Activated naive CD4-positive, alpha-beta T cell treated with anti-CD3 and anti-CD28 coated beads, Interleukin-2, amount 50 U/mL, for 16 hours (primary cell): ENCODE data around the gene SUMF1.
"Not testable (repeated sequence)": the region's sequence is repeated elsewhere in the genome, so short reads cannot be mapped to it uniquely, and the experiment has no call there.

ENCODE experiments used
- DNase-seq: peaks from one replicate; pipeline ENCODE4 v3.0.0-alpha.2; 2020

The SUMF1 gene

DNA sequence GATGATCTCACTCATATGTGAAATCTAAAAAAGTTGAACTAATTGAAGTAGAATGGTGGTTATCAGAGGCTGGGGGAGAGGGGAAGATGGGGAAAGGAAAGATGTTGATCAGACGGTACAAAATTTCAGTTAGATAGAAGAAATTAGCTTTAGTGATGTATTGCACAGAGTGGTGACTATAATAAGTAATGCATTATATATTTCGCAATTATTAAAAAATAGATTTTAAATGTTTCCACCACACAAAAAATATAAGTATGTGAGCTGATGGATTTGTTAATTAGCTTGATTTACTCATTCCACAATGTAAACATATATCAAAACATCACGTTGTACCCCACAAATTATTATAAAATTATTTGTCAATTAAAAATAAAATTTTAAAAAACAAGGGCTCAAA, 8.1 kb downstream of the SUMF1 start:
- DNase-seq, result no peak

DNA sequence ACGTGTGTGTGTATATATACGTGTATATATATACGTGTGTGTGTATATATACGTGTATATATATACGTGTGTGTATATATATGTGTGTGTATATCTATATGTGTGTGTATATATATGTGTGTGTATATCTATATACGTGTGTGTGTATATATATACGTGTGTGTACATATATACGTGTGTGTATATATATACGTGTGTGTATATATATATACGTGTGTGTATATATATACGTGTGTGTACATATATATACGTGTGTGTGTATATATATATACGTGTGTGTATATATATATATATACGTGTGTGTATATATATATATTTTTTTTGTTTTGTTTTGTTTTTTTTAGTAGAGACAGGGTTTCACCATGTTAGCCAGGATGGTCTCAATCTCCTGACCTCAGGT, 10.3 kb downstream of the SUMF1 start:
- DNase-seq, result not testable (repeated sequence)

DNA sequence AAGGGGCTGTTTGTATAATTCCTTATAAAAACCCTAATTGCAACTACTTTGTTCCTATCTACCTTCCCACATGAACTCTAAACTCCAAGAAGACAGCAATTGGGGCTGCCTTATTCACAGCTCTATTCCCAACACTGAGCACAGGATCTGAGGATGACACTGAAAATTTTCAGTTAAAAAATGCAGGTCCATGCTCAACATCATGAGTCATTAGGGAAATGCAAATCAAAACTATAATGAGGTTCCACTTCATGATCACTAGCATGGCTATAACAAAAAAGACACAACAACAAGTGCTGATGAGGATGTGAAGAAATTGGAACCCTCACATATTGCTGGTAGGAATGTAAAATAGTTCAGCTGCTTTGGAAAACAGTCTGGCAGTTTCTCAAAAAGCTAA, 12.9 kb downstream of the SUMF1 start:
- no peak for DNase-seq

DNA sequence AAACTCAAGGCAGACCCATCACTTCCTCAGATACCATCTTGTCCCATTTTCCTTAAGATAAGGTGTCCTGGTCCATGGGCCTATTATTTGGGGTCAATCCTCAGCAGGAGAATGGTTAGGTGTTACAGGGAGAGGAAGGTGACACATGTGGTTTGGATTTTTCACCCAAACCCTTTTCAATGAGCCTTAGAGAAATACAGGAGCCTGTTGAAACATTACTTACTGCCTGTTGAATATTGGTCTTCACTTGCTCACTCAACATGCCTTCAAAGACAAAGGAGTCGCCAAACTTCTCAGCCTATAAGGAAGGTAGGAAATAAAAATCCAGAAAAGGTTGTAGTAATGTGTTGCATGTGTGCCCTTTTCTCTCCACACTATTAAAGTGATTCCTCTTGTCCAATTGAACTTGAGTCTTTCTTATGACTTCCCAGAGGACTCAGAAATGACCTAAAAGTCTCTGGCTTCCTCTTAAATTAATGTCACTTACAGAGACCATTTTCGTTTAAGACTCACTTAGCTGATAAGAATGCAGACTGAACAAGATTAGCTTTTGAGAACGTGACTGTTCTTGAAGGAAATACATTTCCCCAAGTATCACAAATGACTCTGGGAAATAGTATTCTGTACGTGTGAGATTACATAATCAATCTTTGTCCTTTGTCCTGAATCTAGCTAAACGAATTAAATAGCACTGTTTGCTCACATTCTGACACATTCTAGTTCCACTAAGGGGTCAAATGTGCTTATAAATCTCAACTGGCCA, 17.8 kb downstream of the SUMF1 start:
- DNase-seq, result no peak

DNA sequence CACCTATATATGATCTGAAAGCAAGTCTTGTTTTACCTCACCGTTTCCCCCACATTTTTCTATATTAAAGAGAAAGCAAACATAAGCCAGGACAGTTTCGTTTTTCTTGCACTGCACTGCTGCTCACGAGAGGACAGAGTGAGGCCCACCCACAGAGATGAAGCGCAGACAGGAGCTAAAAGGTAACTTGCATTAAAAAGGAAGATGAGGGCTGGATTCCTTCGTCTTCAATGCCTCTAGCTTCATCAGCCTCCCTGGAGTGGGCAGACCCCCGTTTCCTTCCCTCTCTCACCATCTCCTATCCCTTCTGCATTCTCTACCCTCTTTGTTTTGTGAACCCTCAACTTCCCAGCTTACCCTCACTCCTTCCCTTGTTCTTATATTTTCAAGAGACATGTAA, 18.9 kb downstream of the SUMF1 start:
- DNase-seq, result no peak

DNA sequence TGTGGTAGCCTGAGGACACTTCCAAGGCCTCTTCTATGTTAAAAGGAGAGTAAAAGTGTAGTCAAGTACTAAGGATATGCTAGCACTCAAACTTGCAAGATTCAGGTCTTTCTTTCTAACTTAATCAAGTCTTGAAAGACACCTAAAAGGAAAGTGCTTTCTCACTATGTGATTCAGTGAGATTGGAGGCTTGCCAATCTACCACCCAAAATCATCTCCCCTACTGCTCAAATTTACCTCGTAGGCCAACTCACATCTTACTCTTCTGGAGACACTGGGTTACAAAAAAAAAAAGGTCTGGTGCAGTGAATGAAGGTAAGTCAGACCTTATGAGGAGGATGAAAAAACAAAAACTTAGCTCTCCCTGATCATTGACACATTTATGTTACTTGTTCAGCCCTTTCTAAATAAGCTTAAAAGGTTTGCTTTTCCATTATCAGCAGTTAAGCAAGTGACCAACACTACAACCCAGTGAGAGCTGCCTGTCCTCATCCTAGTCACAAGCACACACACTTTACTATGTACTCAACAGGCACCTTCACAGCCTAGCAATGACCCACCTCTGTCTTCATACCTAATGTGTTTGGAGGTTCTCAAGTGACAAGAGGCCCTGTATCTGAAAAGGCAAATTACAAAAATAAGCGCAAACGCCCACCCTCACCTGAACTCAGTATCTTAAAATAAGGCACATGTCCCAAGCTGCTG, 19.6 kb downstream of the SUMF1 start:
- no peak for DNase-seq

DNA sequence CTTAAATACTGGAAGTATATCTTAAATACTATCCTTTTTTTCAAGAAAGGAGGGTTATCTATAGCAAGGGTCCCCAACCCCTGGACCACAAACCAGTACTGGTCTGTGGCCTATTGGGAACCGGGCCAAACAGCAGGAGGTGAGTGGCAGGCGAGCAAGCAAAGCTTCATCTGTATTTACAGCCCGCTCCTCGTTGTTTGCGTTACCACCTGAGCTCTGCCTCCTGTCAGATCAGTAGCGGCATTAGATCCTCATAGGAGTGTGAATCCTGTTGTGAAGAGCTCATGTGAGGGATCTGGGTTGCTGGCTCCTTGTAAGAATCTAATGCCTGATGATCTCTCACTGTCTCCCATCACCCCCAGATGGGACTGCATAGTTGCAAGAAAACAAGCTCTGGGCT, 26.1 kb downstream of the SUMF1 start:
- DNase-seq, result no peak

DNA sequence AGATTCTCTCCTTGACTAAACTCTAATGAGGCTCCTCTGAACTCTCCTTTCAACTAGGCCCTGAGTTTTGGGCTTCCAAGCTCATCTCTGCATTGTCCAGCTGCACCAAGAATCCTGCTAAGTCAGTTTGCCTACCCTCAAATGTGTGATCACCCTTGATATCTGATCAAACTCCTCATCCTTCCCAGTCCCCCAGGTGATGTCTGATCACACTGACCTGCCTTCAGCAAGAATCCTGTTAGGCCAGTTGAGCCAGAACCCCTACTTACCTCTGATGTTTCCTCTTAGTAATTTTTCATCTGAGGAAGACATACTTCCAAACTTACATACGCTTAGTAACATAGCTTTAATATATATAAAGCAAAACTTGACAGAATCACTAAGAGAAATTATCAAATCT, 28.8 kb downstream of the SUMF1 start:
- DNase-seq, result no peak

DNA sequence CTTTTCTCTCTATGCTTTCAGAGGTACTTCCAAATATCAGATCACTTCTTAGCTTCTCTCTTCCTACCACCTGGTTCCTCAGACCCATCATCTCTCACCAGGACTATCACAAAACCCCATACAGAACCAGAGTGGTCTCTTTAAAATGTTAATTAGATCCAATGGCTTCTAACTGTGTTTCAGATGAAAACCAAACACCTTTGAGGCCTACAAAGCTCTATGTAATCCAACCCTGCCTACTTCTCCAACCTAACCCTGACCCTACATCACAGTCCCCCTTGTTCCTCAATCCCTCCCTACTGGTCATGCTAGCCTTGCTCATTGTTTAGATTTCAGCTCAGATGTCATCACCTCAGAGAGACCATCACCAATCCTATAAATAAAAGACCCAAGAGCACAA, 34.8 kb downstream of the SUMF1 start:
- no peak for DNase-seq

DNA sequence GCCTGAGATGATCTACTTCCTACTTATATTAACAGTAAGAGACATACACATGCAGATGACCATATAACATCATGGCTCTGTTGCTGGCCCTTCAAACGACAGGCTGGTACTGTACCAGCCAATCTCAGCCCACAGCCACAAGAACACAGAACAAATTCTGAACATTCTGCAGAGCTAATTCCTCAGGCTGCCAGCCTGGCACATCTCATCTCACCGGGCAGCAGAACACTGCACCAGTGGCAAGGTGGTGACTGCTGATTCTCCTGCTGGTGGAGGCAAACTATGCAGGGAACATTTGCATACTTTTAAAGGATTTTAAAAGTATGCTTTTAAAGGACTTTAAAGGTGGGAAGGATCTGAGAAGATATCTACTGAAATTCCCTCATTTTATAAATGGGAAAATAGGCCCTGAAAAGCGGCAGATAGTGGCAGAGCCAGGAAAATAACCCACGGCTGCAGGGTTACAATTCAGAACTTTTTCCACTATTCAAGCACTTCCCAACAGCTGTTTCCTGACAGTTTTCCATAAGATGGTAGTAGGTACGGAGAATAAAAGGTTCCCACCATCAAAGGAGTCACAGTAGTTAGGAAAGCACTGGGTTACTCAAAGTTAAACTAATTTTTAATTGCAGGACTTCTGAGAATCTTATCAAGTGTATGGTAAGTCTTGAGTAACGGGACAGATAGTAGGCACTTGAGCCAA, 37.3 kb downstream of the SUMF1 start:
- no peak for DNase-seq

DNA sequence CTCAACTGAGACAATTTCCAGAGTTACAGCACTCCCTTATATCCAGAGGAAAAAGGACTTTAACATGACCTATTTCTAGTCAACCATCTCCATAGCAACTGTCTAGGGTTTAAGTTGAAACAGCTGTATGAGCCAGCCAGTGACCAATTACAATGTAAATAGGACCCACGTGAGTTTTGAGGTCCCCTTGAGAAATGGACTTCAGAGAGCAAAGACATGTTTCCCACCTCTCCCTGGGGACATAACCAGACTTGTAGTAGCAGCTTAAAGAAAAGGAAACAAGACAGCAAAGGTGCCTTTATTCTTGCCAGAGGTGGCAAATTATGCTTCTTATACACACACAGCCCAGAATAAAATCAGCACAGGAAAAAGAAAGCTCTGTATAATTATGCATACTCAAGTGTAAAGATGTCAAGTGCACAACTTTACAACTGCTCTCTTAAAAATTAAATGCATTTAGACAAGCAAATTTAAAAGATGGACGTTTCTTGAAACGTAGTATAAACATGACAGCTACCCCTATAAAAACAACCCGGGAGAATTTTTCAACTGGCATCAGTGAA, 40.2 kb downstream of the SUMF1 start:
- no peak for DNase-seq

DNA sequence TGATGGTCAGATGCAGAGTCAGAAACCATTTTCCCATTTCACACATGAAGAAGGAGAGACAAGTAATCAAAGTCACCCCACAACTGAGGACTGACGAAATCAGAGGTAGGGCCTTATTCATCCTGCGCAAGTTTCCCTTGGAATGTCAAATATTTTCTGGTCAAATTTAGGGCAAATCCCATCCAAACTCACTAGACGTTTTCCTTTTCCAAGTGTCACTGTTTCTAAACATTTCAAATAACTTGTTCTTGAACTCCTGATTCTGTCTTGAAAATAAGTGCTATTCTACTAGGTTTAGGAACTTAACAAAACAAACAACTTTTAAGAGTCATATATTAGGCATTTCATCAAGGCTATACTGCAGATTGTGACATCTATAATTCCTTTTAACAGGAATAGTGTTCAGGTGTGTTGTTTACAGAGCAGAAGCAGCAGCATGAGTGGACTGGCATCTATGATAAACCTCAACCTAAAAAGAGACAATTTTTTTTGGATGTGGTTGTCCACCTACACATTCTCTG, 40.7 kb downstream of the SUMF1 start:
- DNase-seq, result no peak

DNA sequence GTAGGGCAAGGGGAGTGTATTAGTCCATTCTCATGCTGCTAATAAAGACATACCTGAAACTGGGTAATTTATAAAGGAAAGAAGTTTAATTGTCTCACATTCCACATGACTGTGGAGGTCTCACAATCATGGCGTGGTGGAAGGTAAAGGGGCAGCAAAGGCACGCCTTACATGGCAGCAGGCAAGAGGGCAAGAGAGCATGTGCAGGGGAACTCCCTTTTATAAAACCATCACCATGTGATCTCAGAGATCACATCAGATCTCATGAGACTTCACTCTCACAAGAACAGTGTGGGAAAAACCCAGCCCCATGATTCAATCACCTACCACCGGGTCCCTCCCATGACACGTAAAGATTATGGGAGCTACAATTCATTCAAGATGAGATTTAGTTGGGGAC, 41.4 kb downstream of the SUMF1 start:
- DNase-seq, result peak; percentile 20

DNA sequence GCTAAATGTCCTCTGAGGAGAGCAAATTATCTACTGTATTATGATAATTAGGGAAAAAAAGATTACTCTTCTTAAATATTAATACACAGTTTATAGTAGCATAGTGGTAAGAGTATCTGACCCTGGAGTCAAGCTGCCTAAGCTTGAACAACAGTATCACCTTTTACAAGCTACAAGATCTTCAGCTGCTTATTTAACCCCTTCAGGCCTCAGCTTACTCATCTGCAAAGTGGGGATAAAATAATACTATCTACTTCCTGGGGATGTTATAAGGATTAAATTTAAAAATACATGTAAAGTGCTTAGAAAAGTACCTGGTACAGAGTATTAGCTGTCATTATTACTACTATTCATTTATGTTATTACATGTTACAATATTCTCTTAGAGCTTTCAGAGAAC, 42.0 kb downstream of the SUMF1 start:
- no peak for DNase-seq

DNA sequence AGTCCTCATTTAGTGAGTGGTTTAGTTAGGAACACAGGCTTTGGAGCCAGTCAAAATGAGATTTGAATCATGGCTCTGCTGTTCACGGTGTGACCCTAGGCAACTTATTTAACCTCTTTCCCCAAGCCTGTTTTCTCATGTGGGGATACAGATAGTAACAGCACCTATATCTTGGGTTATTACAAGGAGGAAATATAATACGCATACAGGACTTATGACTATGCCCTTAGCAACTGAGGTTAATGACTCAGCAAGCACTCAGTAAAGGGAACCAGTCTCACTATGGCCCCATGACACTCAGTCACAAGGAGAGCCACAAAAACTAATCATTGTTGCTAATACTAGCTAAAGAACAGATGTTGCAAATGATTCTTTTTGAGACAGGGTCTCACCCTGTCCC, 45.9 kb downstream of the SUMF1 start:
- DNase-seq, result no peak

DNA sequence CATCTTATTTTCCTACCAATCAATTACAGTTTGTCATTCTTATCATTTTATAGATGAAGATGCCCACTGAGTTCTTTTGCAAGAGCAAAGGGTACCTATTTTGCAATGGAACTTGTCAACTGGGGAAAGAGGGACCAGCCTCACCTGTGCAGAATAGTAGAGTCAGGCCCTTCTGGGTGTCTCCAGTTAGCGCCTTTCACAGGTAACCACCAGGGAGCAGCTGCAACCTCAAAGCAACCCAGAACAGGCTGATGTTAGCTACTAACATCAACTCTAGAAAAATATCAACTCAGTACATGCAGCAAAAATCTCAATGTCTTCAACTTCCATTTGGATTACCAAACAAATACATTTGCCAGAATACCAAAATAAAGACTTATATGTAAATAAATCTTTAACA, 47.1 kb downstream of the SUMF1 start:
- no peak for DNase-seq

DNA sequence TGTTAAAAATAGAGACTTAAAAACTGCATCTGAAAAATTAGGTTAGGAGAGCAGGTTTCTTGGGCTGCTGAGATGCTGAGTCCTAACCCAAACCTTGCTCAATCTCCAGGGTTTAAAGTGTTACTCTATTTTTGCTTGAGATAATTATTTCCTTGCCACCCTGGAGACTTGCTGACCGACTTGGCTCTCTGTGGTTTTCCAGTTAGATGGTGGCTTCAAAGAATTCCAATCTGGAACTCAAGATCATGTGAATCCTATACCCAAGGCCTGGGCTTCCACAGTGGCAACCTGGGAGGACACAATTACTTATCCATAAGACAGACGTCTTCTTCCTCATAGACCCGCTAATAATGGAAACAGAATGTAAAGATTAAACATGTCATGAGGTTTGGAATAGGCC, 47.7 kb downstream of the SUMF1 start:
- DNase-seq, result no peak

DNA sequence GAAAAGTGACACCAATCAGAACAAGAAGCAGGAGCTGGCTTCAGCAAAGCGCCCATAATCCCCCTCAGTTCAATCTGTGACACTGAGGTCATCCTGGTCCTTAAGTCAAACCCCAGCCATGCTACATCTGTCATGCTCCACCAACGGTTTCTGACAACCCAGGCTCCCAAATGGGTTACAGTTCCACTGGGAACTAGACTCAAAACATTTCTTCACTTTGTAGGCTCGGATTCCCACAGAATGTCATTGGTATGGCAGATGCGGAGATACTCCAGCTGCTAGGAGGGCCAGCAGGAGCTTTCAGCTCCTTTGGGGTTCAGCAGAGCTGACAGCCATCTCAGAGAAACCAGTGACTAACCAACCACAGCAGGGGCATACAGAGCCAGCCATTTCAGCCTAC, 48.9 kb downstream of the SUMF1 start:
- DNase-seq, result no peak

DNA sequence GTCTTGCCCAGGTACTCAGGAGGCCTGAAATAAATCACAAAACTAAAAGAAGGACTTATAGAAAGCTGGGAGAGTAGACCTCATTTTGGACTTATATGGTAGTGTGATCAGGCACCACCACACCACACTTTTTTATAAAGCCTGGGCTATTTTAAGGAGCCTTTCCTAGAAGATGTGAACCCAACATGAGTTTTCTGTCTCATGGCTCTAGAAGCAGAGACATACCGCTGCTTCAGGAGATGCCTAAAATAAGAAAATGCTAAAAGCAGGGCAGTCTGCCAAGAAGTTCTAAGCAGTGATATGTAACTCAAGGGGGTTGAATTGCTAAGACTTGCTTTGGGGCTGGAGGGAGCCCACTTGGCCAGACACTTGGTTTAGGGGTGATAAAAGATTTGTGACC, 49.6 kb downstream of the SUMF1 start:
- DNase-seq, result no peak

DNA sequence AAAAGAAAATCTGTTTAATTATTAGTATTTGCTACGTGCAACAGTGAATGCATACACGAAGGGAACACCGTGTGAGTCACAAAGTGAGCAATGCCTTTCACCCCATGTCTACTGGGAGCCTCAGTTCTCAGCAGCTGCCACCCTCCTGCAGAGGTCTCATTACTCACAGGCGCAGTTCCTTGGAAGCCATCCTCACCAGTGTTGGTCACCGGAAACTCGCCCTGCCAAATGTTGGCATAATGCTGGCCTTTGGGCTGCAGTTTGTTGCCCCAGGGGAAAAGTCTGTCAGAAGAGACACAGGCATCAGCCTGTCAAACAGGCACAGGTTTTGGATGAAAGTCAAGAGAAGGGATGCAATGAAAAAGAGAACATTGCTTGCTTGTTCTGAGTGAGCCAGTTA, 50.1 kb downstream of the SUMF1 start:
- no peak for DNase-seq

DNA sequence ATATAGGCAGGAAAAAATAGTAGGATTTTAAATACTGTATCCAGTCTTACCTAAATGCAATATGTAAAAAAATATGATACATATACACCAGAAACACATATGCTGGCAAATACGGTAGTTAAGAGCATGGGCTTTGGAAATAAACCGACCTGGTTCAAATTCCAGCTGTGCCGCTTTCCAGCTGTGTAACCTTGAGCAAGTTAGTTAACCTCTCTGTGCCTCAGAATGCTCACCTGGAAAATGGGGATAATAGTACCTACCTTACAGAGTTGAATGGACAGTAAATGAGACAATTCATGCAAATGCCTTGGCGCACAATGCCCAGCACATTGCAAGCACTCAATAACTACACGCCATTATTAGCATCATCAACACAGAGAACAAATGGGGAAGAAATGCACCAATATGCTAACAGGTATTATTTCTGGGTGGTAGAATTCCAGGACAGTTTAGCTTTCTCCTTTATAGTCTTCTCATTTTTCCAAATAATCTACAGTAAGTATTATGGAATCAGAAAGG, 50.6 kb downstream of the SUMF1 start:
- no peak for DNase-seq

DNA sequence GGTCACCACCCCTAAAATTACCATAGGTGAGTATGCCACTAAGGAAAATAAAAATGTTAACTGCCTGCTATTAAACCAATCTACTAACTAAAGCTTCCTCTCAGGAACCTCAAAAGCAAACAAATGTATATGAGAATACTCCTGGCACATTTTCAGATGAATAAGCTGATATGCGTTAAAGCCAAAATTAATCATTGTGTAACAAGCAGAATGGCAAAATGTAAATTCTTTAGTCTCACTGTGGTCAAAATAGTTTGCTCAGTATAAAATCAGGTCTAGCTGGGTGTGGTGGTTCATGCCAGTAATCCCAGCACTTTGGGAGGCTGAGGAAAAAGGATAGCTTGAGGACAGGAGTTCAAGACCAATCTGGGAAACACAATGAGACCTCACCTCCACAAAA, 53.6 kb downstream of the SUMF1 start:
- no peak for DNase-seq

DNA sequence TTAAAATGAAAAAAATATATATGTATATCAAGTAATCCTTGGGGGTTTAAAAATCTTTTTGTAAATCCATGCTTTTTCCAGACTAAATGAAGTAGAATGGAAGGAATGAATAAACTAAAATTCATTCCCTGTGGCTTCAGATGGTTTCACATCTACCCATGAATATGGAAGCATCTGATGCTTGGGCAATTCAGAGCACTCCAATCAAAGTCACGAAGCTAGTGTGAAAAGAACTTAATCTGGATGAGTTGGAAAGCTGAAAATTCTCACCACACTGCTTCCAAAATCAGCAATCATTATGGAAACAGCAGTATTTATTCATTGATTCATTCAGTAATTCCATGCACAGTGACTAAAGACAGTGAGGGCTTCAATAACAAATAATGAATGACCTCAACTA, 55.2 kb downstream of the SUMF1 start:
- DNase-seq, result no peak
